Thyroid gland (tissue), 4 donors: ENCODE measurements around the gene KLF5.

Experiments
- POLR2A ChIP-seq, 2 donors: fragments of 450-650 bp; IDR thresholded peaks; one replicate each; pipeline ENCODE4 v1.6.1; 2017; ENCODE audit warnings: antibody characterized with exemption in 2 of 2, mild to moderate bottlenecking in 2 of 2, moderate library complexity in 1 of 2
- TF ChIP-seq, protein P1 (sequence below), 6 experiments: fragments of 200-600 bp in 3 of 6; fragments of 450-650 bp in 3 of 6; sonication (generic) in 3 of 6; IDR thresholded peaks; one replicate each; pipeline ENCODE4 v1.5.1; 2016 to 2019; ENCODE audit warnings: antibody characterized with exemption in 6 of 6, mild to moderate bottlenecking in 2 of 6, inconsistent platforms in 1 of 6, moderate library complexity in 1 of 6

DNA sequence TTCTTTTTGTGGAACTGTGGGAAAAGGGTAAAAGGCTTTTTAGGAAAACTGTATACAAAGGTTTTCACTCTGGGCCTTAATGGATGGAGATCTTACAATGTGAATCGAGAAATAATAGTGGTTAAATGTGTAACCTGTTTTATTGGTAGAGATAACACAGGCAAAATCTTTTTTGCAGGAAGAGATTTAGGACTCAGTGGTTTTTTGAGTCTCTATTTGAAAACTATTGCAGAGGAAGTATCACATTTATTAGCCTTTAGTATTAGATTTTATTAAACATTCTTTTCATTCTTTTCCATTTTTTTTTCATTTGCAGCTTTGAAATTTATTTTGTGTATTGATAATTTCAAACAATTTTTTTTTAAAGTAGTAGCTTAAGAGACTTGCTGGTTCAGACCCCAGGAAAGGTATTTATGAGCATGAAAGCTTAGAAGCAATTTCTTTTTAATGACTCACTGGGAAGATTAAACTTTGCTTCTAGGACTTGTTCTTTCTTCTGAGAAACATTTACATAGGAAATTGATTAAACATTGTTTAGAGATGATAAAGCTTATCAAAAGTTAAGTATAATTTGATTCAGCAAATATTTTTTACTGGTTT lies 10.5 kb downstream of the KLF5 start:
- TF ChIP-seq, protein P1, sequence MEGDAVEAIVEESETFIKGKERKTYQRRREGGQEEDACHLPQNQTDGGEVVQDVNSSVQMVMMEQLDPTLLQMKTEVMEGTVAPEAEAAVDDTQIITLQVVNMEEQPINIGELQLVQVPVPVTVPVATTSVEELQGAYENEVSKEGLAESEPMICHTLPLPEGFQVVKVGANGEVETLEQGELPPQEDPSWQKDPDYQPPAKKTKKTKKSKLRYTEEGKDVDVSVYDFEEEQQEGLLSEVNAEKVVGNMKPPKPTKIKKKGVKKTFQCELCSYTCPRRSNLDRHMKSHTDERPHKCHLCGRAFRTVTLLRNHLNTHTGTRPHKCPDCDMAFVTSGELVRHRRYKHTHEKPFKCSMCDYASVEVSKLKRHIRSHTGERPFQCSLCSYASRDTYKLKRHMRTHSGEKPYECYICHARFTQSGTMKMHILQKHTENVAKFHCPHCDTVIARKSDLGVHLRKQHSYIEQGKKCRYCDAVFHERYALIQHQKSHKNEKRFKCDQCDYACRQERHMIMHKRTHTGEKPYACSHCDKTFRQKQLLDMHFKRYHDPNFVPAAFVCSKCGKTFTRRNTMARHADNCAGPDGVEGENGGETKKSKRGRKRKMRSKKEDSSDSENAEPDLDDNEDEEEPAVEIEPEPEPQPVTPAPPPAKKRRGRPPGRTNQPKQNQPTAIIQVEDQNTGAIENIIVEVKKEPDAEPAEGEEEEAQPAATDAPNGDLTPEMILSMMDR (IDR thresholded peaks at IDR 0.05), result no peak
- TF ChIP-seq POLR2A (IDR thresholded peaks at IDR 0.05), result no peak
